H1 (cell line): Measurements from ENCODE around the gene CRTAC1.

Experiments used
- CREB1 ChIP-seq: IDR thresholded peaks from 2 replicates; pipeline ENCODE4 v1.6.1; 2012; ENCODE audit warnings: inconsistent platforms
- EGR1 ChIP-seq: IDR thresholded peaks from 2 replicates; pipeline ENCODE4 v1.6.1; 2011; ENCODE audit warnings: low read depth, low read length, borderline replicate concordance
- EP300 ChIP-seq, 2 experiments: IDR thresholded peaks; 1 replicate in 1 of 2; 2 replicates in 1 of 2; pipeline ENCODE4 v1.6.1; 2011 to 2012; ENCODE audit warnings: low read depth in 2 of 2, low read length in 2 of 2, mild to moderate bottlenecking in 2 of 2, borderline replicate concordance in 1 of 2, inconsistent platforms in 1 of 2, moderate library complexity in 1 of 2
- EZH2 ChIP-seq: fragments of 200-600 bp; sonication (generic); IDR thresholded peaks from 2 replicates; pipeline ENCODE4 v1.7.1; 2012; ENCODE audit warnings: low read depth, mild to moderate bottlenecking, moderate library complexity, low read length, inconsistent platforms; ENCODE audit not compliant: severe bottlenecking
- JUND ChIP-seq: IDR thresholded peaks from 2 replicates; pipeline ENCODE4 v1.6.1; 2011; ENCODE audit warnings: mild to moderate bottlenecking, improper control_type of control experiment, low read length
- TF ChIP-seq, protein P1 (sequence below), 3 experiments: IDR thresholded peaks; 1 replicate in 2 of 3; 2 replicates in 1 of 3; pipeline versions ENCODE4 v1.5.1 to v1.6.1; 2011; ENCODE audit warnings: low read length in 3 of 3, mild to moderate bottlenecking in 3 of 3, inconsistent platforms in 2 of 3, low read depth in 1 of 3, moderate library complexity in 1 of 3; ENCODE audit not compliant: insufficient read depth in 1 of 3; ENCODE audit errors: control extremely low read depth in 1 of 3

DNA sequence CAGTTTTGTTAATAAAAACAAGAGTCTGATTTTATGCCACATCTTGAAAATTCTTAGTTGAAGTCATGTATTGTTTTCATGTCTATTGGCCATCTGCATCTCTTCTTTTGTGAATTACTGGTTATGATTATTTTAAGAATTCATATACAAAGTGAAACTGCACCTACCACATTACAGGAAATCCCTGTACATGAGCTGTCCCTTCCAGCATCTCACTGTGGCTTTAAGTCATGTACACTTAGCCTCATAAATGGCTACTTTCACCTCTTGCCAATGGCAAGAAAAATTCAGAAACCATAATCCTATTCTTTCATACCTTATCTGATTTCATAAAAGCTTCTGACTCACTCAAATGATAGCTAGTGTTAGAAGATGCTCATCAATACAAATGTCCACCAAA lies 48.6 kb downstream of the CRTAC1 start:
- TF ChIP-seq EGR1 (no peak), EZH2 (no peak), EP300 (IDR thresholded peaks at IDR 0.05; ENCODE audit: borderline replicate concordance in 1 of 2, low read depth in 2 of 2, low read length in 2 of 2) (no peak), JUND (no peak), CREB1 (no peak)
- TF ChIP-seq, protein P1, sequence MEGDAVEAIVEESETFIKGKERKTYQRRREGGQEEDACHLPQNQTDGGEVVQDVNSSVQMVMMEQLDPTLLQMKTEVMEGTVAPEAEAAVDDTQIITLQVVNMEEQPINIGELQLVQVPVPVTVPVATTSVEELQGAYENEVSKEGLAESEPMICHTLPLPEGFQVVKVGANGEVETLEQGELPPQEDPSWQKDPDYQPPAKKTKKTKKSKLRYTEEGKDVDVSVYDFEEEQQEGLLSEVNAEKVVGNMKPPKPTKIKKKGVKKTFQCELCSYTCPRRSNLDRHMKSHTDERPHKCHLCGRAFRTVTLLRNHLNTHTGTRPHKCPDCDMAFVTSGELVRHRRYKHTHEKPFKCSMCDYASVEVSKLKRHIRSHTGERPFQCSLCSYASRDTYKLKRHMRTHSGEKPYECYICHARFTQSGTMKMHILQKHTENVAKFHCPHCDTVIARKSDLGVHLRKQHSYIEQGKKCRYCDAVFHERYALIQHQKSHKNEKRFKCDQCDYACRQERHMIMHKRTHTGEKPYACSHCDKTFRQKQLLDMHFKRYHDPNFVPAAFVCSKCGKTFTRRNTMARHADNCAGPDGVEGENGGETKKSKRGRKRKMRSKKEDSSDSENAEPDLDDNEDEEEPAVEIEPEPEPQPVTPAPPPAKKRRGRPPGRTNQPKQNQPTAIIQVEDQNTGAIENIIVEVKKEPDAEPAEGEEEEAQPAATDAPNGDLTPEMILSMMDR (IDR thresholded peaks at IDR 0.05; ENCODE audit: control extremely low read depth in 1 of 3, insufficient read depth in 1 of 3, low read depth in 1 of 3, low read length in 3 of 3) = no peak
